Esophagus squamous epithelium (tissue), 5 donors: Measurements from ENCODE around the gene PDGFB. TPM values are rescaled to one million over a fixed set of nuclear protein-coding genes. Genes with fewer than 3 reads are reported as not detected.

Experiments
- DNase-seq: peaks from one replicate; lab custom pipeline; 2025; lab: John Stamatoyannopoulos, UW
- H3K27ac ChIP-seq, 4 donors: fragments of 200-600 bp; sonication (generic); one replicate each; pipeline ENCODE4 v1.5.1; 2016 to 2019; ENCODE audit warnings: mild to moderate bottlenecking in 1 of 4
- H3K27me3 ChIP-seq, 4 donors: fragments of 200-600 bp; sonication (generic); 1 replicate in 3 of 4; 2 replicates in 1 of 4; pipeline versions ENCODE4 v1.5.1 to v1.6.0; 2017 to 2021; ENCODE audit warnings: antibody characterized with exemption in 1 of 4
- H3K36me3 ChIP-seq, 3 donors: fragments of 200-600 bp; sonication (generic); one replicate each; pipeline ENCODE4 v1.5.1; 2016 to 2019
- H3K4me1 ChIP-seq, 3 donors: fragments of 200-600 bp; sonication (generic); one replicate each; pipeline ENCODE4 v1.5.1; 2017 to 2019
- H3K4me3 ChIP-seq, 4 donors: fragments of 200-600 bp; sonication (generic); 1 replicate in 3 of 4; 2 replicates in 1 of 4; pipeline ENCODE4 v1.5.1; 2016 to 2019; ENCODE audit warnings: mild to moderate bottlenecking in 2 of 4, moderate library complexity in 1 of 4
- H3K9me3 ChIP-seq, 3 donors: fragments of 200-600 bp; sonication (generic); one replicate each; pipeline ENCODE4 v1.5.1; 2016 to 2019
- CTCF ChIP-seq, 6 experiments: fragments of 450-650 bp in 4 of 6; fragments of 200-600 bp in 2 of 6; sonication (generic) in 2 of 6; IDR thresholded peaks; one replicate each; pipeline ENCODE4 v1.5.1; 2016 to 2019; ENCODE audit warnings: antibody characterized with exemption in 6 of 6, mild to moderate bottlenecking in 4 of 6, moderate library complexity in 4 of 6
- POLR2A ChIP-seq, 4 donors: fragments of 450-650 bp; IDR thresholded peaks; one replicate each; pipeline ENCODE4 v1.6.1; 2017; ENCODE audit warnings: antibody characterized with exemption in 4 of 4, mild to moderate bottlenecking in 4 of 4, moderate library complexity in 3 of 4
- WGBS, 2 donors: methylation state at CpG; one replicate each; pipeline ENCODE4 v1.1.5; 2018; 5-methylcytosine and 5-hydroxymethylcytosine counted together
- intact Hi-C: fragments of 100-400 bp; cut with DNase I; formaldehyde crosslinking; loops from one replicate; pipeline ENCODE4 v1.15.0; 2022
- total RNA-seq, 4 donors: library from RNA; depleted of rRNA; stranded (reverse); fragments of >200 nt; gene quantifications; one replicate each; pipeline ENCODE4 v1.1.0, GENCODE V29; 2016
- donor health status: DM: yes; HTN: yes; CAD: no.

PDGFB gene
- total RNA-seq, 4 donors from 2014 or later: 1.2 to 6.3 (median 3.7) TPM

- Histone ChIP-seq H3K9me3 (no peaks in the 10 kb centered on the region), H3K36me3 (no peaks in the 10 kb centered on the region), H3K27ac (peak overlapping the region in 3 of 4 donors; percentile 61 to 65 (median 64)), H3K27me3 (peaks cover 0 to 85% (median 2%) of the 10 kb centered on the region in 4 donors), H3K4me3 (peak overlapping the region in 1 of 4 donors; percentile 13), H3K4me1 (peaks cover 18 to 44% (median 30%) of the 10 kb centered on the region in 3 donors)
- intact Hi-C loops: no loop called here
- no peak for DNase-seq
- TF ChIP-seq POLR2A (IDR thresholded peaks at IDR 0.05) (no peak), CTCF (IDR thresholded peaks at IDR 0.05) (no peak)
- 10 to 21% methylated on average over 13 to 19 of the region's 21 CpGs for WGBS, 2 donors
Measured at GRCh38 chr22:39252461-39253434, 8.0 kb upstream of the PDGFB start.

GRCh38 chr22:39251762-39252460 lies 7.1 kb upstream of the PDGFB start:
- Histone ChIP-seq H3K4me1 (peaks cover 18 to 44% (median 30%) of the 10 kb centered on the region in 3 donors), H3K27me3 (peaks cover 0 to 86% (median 2%) of the 10 kb centered on the region in 4 donors), H3K9me3 (no peaks in the 10 kb centered on the region), H3K27ac (no peak overlapping the region), H3K4me3 (no peak overlapping the region), H3K36me3 (no peaks in the 10 kb centered on the region)
- no peak for DNase-seq
- intact Hi-C loops: no loop called here
- 52 to 80% methylated on average over 17 of the region's 22 CpGs for WGBS, 2 donors
- TF ChIP-seq CTCF (IDR thresholded peaks at IDR 0.05) (no peak), POLR2A (IDR thresholded peaks at IDR 0.05) (no peak)

GRCh38 chr22:39250838-39251237 lies 6.1 kb upstream of the PDGFB start:
- no peak for TF ChIP-seq POLR2A (IDR thresholded peaks at IDR 0.05)
- TF ChIP-seq CTCF (IDR thresholded peaks at IDR 0.05): no peak
- no peak overlapping the region for H3K4me3 ChIP-seq
- intact Hi-C loops: no loop called here
- H3K36me3 ChIP-seq: no peaks in the 10 kb centered on the region
- DNase-seq: no peak
- H3K4me1 ChIP-seq: peaks cover 18 to 45% (median 30%) of the 10 kb centered on the region in 3 donors
- no peak overlapping the region for H3K27ac ChIP-seq
- H3K27me3 ChIP-seq: peaks cover 0 to 86% (median 3%) of the 10 kb centered on the region in 4 donors
- no peaks in the 10 kb centered on the region for H3K9me3 ChIP-seq
- WGBS, 2 donors: 86 to 95% methylated on average over 5 of the region's 5 CpGs

GRCh38 chr22:39250131-39250530 lies 5.3 kb upstream of the PDGFB start:
- Histone ChIP-seq H3K4me3 (no peak overlapping the region), H3K9me3 (no peaks in the 10 kb centered on the region), H3K27ac (no peak overlapping the region), H3K27me3 (peaks cover 0 to 91% (median 3%) of the 10 kb centered on the region in 4 donors), H3K36me3 (no peaks in the 10 kb centered on the region), H3K4me1 (peaks cover 18 to 45% (median 30%) of the 10 kb centered on the region in 3 donors)
- DNase-seq: no peak
- TF ChIP-seq POLR2A (IDR thresholded peaks at IDR 0.05): no peak
- no peak for TF ChIP-seq CTCF (IDR thresholded peaks at IDR 0.05)
- intact Hi-C loops: no loop called here
- WGBS, 2 donors: 42% methylated on average over 2 to 4 of the region's 8 CpGs
